ENCODE data around the gene ZNF430.

The ZNF430 gene

GRCh38 chr19:21052902-21053301, 32.4 kb downstream of the ZNF430 start:
- no peak overlapping the region for H3K27ac ChIP-seq (ENCODE audit: low read depth, low read length)
- H3K36me3 ChIP-seq (ENCODE audit: control insufficient read depth in 5 of 5, insufficient read depth in 5 of 5, low read length in 5 of 5): peaks cover 18 to 45% (median 38%) of the 10 kb centered on the region in 5 donors
- H3K9ac ChIP-seq (ENCODE audit: low read length in 5 of 5): no peak overlapping the region
- H3K27me3 ChIP-seq (ENCODE audit: control insufficient read depth in 5 of 5, insufficient read depth in 4 of 5, low read length in 5 of 5): no peaks in the 10 kb centered on the region
- H3K4me3 ChIP-seq (ENCODE audit: low read depth in 1 of 5, low read length in 5 of 5): no peak overlapping the region
- no peaks in the 10 kb centered on the region for H3K4me1 ChIP-seq (ENCODE audit: control insufficient read depth in 5 of 5, insufficient read depth in 5 of 5, low read length in 5 of 5)
- H3K9me3 ChIP-seq (ENCODE audit: control insufficient read depth in 5 of 5, low read length in 5 of 5): peaks cover 3 to 22% (median 18%) of the 10 kb centered on the region in 5 donors

GRCh38 chr19:21065336-21065735, 44.9 kb downstream of the ZNF430 start:
- H3K36me3 ChIP-seq (ENCODE audit: control insufficient read depth in 5 of 5, insufficient read depth in 5 of 5, low read length in 5 of 5): peaks cover 0 to 18% (median 9%) of the 10 kb centered on the region in 5 donors
- H3K4me3 ChIP-seq (ENCODE audit: low read depth in 1 of 5, low read length in 5 of 5): no peak overlapping the region
- no peaks in the 10 kb centered on the region for H3K4me1 ChIP-seq (ENCODE audit: control insufficient read depth in 5 of 5, insufficient read depth in 5 of 5, low read length in 5 of 5)
- H3K27ac ChIP-seq (ENCODE audit: low read depth, low read length): no peak overlapping the region
- H3K27me3 ChIP-seq (ENCODE audit: control insufficient read depth in 5 of 5, insufficient read depth in 4 of 5, low read length in 5 of 5): no peaks in the 10 kb centered on the region
- peaks cover 0 to 8% (median 4%) of the 10 kb centered on the region in 5 donors for H3K9me3 ChIP-seq (ENCODE audit: control insufficient read depth in 5 of 5, low read length in 5 of 5)
- H3K9ac ChIP-seq (ENCODE audit: low read length in 5 of 5): no peak overlapping the region

GRCh38 chr19:21082011-21082975, 61.8 kb downstream of the ZNF430 start, which contains the start of gene ZNF714:
ZNF714 (plus strand) TSS chr19:21082203; CDS start chr19:21098269, 16,066 bp downstream.
- H3K4me1 ChIP-seq (ENCODE audit: control insufficient read depth in 5 of 5, insufficient read depth in 5 of 5, low read length in 5 of 5): peaks cover 0 to 7% (median 0%) of the 10 kb centered on the region in 5 donors
- peak within 1 kb of the TSS; percentile 56 to 82 (median 75) for H3K4me3 ChIP-seq (ENCODE audit: low read depth in 1 of 5, low read length in 5 of 5)
- H3K36me3 ChIP-seq (ENCODE audit: control insufficient read depth in 5 of 5, insufficient read depth in 5 of 5, low read length in 5 of 5): no peaks in the 10 kb centered on the region
- H3K27ac ChIP-seq (ENCODE audit: low read depth, low read length): no peak within 1 kb of the TSS
- H3K27me3 ChIP-seq (ENCODE audit: control insufficient read depth in 5 of 5, insufficient read depth in 4 of 5, low read length in 5 of 5): no peaks in the 10 kb centered on the region
- no peaks in the 10 kb centered on the region for H3K9me3 ChIP-seq (ENCODE audit: control insufficient read depth in 5 of 5, low read length in 5 of 5)
- H3K9ac ChIP-seq (ENCODE audit: low read length in 5 of 5): peak within 1 kb of the TSS in 4 of 5 donors; percentile 17 to 84 (median 73)

GRCh38 chr19:21084343-21084742, 63.9 kb downstream of the ZNF430 start:
- no peaks in the 10 kb centered on the region for H3K9me3 ChIP-seq (ENCODE audit: control insufficient read depth in 5 of 5, low read length in 5 of 5)
- no peak overlapping the region for H3K27ac ChIP-seq (ENCODE audit: low read depth, low read length)
- H3K27me3 ChIP-seq (ENCODE audit: control insufficient read depth in 5 of 5, insufficient read depth in 4 of 5, low read length in 5 of 5): no peaks in the 10 kb centered on the region
- H3K4me1 ChIP-seq (ENCODE audit: control insufficient read depth in 5 of 5, insufficient read depth in 5 of 5, low read length in 5 of 5): peaks cover 0 to 7% (median 0%) of the 10 kb centered on the region in 5 donors
- H3K36me3 ChIP-seq (ENCODE audit: control insufficient read depth in 5 of 5, insufficient read depth in 5 of 5, low read length in 5 of 5): no peaks in the 10 kb centered on the region
- no peak overlapping the region for H3K9ac ChIP-seq (ENCODE audit: low read length in 5 of 5)
- H3K4me3 ChIP-seq (ENCODE audit: low read depth in 1 of 5, low read length in 5 of 5): no peak overlapping the region

GRCh38 chr19:21087871-21088270, 67.4 kb downstream of the ZNF430 start:
- no peak overlapping the region for H3K27ac ChIP-seq (ENCODE audit: low read depth, low read length)
- no peak overlapping the region for H3K9ac ChIP-seq (ENCODE audit: low read length in 5 of 5)

GRCh38 chr19:21092109-21092508, 71.7 kb downstream of the ZNF430 start:
- H3K27me3 ChIP-seq (ENCODE audit: control insufficient read depth in 5 of 5, insufficient read depth in 4 of 5, low read length in 5 of 5): no peaks in the 10 kb centered on the region
- no peaks in the 10 kb centered on the region for H3K9me3 ChIP-seq (ENCODE audit: control insufficient read depth in 5 of 5, low read length in 5 of 5)
- no peak overlapping the region for H3K9ac ChIP-seq (ENCODE audit: low read length in 5 of 5)
- no peak overlapping the region for H3K4me3 ChIP-seq (ENCODE audit: low read depth in 1 of 5, low read length in 5 of 5)
- H3K36me3 ChIP-seq (ENCODE audit: control insufficient read depth in 5 of 5, insufficient read depth in 5 of 5, low read length in 5 of 5): peaks cover 0 to 4% (median 0%) of the 10 kb centered on the region in 5 donors
- H3K27ac ChIP-seq (ENCODE audit: low read depth, low read length): no peak overlapping the region
- H3K4me1 ChIP-seq (ENCODE audit: control insufficient read depth in 5 of 5, insufficient read depth in 5 of 5, low read length in 5 of 5): no peaks in the 10 kb centered on the region

More at GRCh38 chr19:21087871-21088270, 67.4 kb downstream of the ZNF430 start:
- no peaks in the 10 kb centered on the region for H3K27me3 ChIP-seq (ENCODE audit: control insufficient read depth in 5 of 5, insufficient read depth in 4 of 5, low read length in 5 of 5)
- no peaks in the 10 kb centered on the region for H3K9me3 ChIP-seq (ENCODE audit: control insufficient read depth in 5 of 5, low read length in 5 of 5)
- peaks cover 0 to 4% (median 0%) of the 10 kb centered on the region in 5 donors for H3K36me3 ChIP-seq (ENCODE audit: control insufficient read depth in 5 of 5, insufficient read depth in 5 of 5, low read length in 5 of 5)
- peaks cover 0 to 1% (median 0%) of the 10 kb centered on the region in 5 donors for H3K4me1 ChIP-seq (ENCODE audit: control insufficient read depth in 5 of 5, insufficient read depth in 5 of 5, low read length in 5 of 5)
- H3K4me3 ChIP-seq (ENCODE audit: low read depth in 1 of 5, low read length in 5 of 5): no peak overlapping the region

GRCh38 chr19:21094347-21095025, 74.0 kb downstream of the ZNF430 start:
- H3K4me3 ChIP-seq (ENCODE audit: low read depth in 1 of 5, low read length in 5 of 5): no peak overlapping the region
- peaks cover 0 to 4% (median 0%) of the 10 kb centered on the region in 5 donors for H3K36me3 ChIP-seq (ENCODE audit: control insufficient read depth in 5 of 5, insufficient read depth in 5 of 5, low read length in 5 of 5)
- H3K27ac ChIP-seq (ENCODE audit: low read depth, low read length): no peak overlapping the region
- H3K27me3 ChIP-seq (ENCODE audit: control insufficient read depth in 5 of 5, insufficient read depth in 4 of 5, low read length in 5 of 5): no peaks in the 10 kb centered on the region
- H3K4me1 ChIP-seq (ENCODE audit: control insufficient read depth in 5 of 5, insufficient read depth in 5 of 5, low read length in 5 of 5): no peaks in the 10 kb centered on the region
- no peaks in the 10 kb centered on the region for H3K9me3 ChIP-seq (ENCODE audit: control insufficient read depth in 5 of 5, low read length in 5 of 5)
- H3K9ac ChIP-seq (ENCODE audit: low read length in 5 of 5): no peak overlapping the region

GRCh38 chr19:21098291-21098690, 77.8 kb downstream of the ZNF430 start:
- Histone ChIP-seq H3K27me3 (ENCODE audit: control insufficient read depth in 5 of 5, insufficient read depth in 4 of 5, low read length in 5 of 5) (no peaks in the 10 kb centered on the region), H3K4me3 (ENCODE audit: low read depth in 1 of 5, low read length in 5 of 5) (no peak overlapping the region), H3K27ac (ENCODE audit: low read depth, low read length) (no peak overlapping the region), H3K9ac (ENCODE audit: low read length in 5 of 5) (no peak overlapping the region), H3K9me3 (ENCODE audit: control insufficient read depth in 5 of 5, low read length in 5 of 5) (no peaks in the 10 kb centered on the region), H3K4me1 (ENCODE audit: control insufficient read depth in 5 of 5, insufficient read depth in 5 of 5, low read length in 5 of 5) (no peaks in the 10 kb centered on the region), H3K36me3 (ENCODE audit: control insufficient read depth in 5 of 5, insufficient read depth in 5 of 5, low read length in 5 of 5) (no peaks in the 10 kb centered on the region)

- Histone ChIP-seq H3K9ac (ENCODE audit: low read length in 5 of 5) (no peak overlapping the region), H3K27me3 (ENCODE audit: control insufficient read depth in 5 of 5, insufficient read depth in 4 of 5, low read length in 5 of 5) (no peaks in the 10 kb centered on the region), H3K4me3 (ENCODE audit: low read depth in 1 of 5, low read length in 5 of 5) (no peak overlapping the region), H3K36me3 (ENCODE audit: control insufficient read depth in 5 of 5, insufficient read depth in 5 of 5, low read length in 5 of 5) (peaks cover 0 to 2% (median 0%) of the 10 kb centered on the region in 5 donors), H3K4me1 (ENCODE audit: control insufficient read depth in 5 of 5, insufficient read depth in 5 of 5, low read length in 5 of 5) (no peaks in the 10 kb centered on the region), H3K9me3 (ENCODE audit: control insufficient read depth in 5 of 5, low read length in 5 of 5) (no peaks in the 10 kb centered on the region), H3K27ac (ENCODE audit: low read depth, low read length) (no peak overlapping the region)
Observed at GRCh38 chr19:21101521-21102242, 81.2 kb downstream of the ZNF430 start.
